HG03064 (cell line): ENCODE results near the gene GGTLC1.

Source experiments
- ATAC-seq: cut with Tn5 transposase; IDR thresholded peaks from one replicate; pipeline ENCODE4 v1.9.1; 2021; ENCODE audit warnings: low read depth; ENCODE audit not compliant: unreplicated experiment

The GGTLC1 gene

GRCh38 chr20:23966927-23967615 lies 21.5 kb downstream of the GGTLC1 start:
- no peak for ATAC-seq

DNA sequence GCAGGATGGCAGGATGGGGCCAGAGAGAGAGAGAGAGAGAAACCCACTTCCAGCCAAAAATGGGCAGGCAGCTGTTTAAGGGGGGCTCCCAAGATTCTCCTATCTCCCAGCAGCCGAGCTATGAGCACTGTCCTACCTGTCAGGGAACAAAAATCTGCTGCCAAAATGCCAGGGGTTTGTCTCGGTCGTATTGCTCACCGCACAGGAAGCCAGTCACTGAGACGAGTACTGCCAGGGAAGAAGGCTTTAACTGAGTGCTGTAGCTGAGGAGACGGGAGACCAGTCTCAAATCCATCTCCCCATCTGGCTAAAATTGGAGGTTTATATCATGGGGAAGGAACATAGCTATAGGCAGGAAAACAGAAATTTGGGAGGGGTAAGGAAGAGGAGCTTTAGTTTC lies 22.3 kb downstream of the GGTLC1 start:
- ATAC-seq: no peak

GRCh38 chr20:23963941-23964340 lies 24.6 kb downstream of the GGTLC1 start:
- no peak for ATAC-seq

- no peak for ATAC-seq
Measured at GRCh38 chr20:23962272-23962671, 26.3 kb downstream of the GGTLC1 start.

- ATAC-seq: no peak
Measured at GRCh38 chr20:23959054-23959453, 29.5 kb downstream of the GGTLC1 start.

DNA sequence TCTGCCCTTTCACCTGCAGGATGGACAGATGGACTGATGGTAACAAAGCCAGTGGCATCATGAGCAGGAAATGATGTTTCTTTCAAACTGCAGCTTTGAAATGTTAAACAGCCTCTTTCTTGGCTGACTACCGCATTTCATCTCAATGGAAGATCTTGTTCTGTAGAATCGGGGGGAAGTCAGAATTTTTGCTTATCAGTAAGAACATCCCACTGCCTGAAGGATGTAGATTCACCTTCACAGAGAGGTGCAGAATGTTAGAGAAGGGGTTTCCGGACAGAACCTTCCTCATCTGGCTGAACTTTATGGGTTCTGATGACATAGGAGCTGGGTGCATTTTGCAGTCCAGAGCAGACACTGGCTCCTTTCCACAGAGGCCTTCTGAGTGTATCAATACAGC lies 32.7 kb downstream of the GGTLC1 start:
- no peak for ATAC-seq

DNA sequence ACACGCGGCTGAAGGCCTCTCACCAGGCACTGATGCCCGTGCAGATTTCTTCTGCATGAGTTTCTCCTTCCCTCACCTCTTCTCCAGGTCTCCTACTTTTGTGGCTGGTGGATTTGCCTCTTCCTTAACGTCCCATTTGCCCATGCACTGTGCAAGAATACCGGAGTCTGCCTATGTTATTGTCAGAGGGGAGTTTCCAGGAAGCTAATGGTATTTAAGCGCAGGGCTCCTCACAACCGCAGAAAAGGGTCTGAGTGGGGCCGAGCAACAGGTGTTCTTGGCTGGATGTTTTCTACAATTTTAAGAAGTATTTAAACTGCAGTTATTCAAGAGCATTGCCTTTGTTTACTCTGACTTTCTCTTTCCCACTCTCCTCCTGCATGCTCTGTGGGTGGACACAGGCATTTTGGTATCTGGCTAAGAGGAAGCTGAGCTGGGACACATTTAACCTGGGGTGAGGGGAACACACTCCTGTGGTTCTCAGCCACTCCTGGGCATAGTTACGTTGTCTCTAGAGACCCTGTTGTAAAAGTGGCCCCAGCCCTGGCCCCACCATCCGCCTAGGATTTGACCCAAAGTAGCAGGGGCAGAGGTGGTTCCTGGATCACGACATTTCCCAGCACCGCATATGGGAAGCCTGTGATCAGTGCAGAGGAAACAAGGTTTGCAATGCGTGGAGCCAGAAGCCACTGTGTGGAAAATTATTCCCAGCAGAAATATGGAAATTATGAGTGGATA lies 34.4 kb downstream of the GGTLC1 start:
- no peak for ATAC-seq

GRCh38 chr20:23946206-23946605 lies 42.4 kb downstream of the GGTLC1 start:
- ATAC-seq: no peak

GRCh38 chr20:23943304-23943703 lies 45.3 kb downstream of the GGTLC1 start:
- no peak for ATAC-seq

DNA sequence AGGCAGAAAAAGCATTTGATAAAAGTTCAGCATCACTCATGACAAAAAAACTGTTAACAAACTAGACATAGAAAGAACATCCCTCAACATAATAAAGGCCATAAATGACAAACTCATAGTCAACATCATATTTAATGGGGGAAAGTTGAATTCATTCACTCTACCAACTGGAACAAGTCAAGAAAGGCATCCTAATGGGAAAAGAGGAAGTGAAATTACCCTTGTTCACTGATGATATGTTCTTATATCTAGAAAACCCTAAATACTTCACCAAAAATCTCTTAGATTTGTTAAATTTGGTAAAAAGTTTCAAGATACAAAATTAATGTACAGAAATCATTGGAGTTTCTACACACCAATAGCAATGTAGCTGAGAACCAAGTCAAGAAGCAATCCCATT lies 48.9 kb downstream of the GGTLC1 start:
- no peak for ATAC-seq

- ATAC-seq: no peak
Measured at GRCh38 chr20:23939063-23939462, 49.5 kb downstream of the GGTLC1 start.

GRCh38 chr20:23938118-23938438 lies 50.5 kb downstream of the GGTLC1 start:
- no peak for ATAC-seq

GRCh38 chr20:23937303-23938117 lies 51.1 kb downstream of the GGTLC1 start:
- no peak for ATAC-seq
